HEK293T (cell line): ENCODE measurements around the gene CAMK2B.

Source experiments
- CTCF ChIA-PET: fragments of 350-600 bp; formaldehyde crosslinking; extraction: SDS; loops from one replicate; lab custom pipeline; 2021; ENCODE audit warnings: antibody characterized with exemption, inconsistent platforms; lab: Yijun Ruan, JAX
- POLR2A ChIA-PET: fragments of 350-600 bp; formaldehyde crosslinking; extraction: SDS; loops from one replicate; lab custom pipeline; 2020; ENCODE audit warnings: antibody characterized with exemption, inconsistent platforms; lab: Yijun Ruan, JAX
- DNase-seq: peaks from one replicate; pipeline ENCODE4 v3.0.0; 2012; ENCODE audit warnings: mixed read lengths; ENCODE audit errors: extremely low spot score
- ARNT ChIP-seq: fragments of 450-650 bp; IDR thresholded peaks from 2 replicates; pipeline ENCODE4 v1.6.1; 2017; ENCODE audit warnings: mild to moderate bottlenecking
- BHLHE40 ChIP-seq: fragments of 450-650 bp; IDR thresholded peaks from 2 replicates; pipeline ENCODE4 v1.6.1; 2016; ENCODE audit warnings: mild to moderate bottlenecking, moderate library complexity, borderline replicate concordance
- CTBP1 ChIP-seq: fragments of 450-650 bp; IDR thresholded peaks from 2 replicates; pipeline ENCODE4 v1.6.1; 2016; ENCODE audit warnings: borderline replicate concordance
- ELF4 ChIP-seq: fragments of 450-650 bp; IDR thresholded peaks from 2 replicates; pipeline ENCODE4 v1.6.1; 2017; ENCODE audit warnings: antibody characterized with exemption
- FOXA1 ChIP-seq: fragments of 450-650 bp; IDR thresholded peaks from 2 replicates; pipeline ENCODE4 v1.6.1; 2016; ENCODE audit warnings: mild to moderate bottlenecking
- FOXK2 ChIP-seq: fragments of 450-650 bp; IDR thresholded peaks from 2 replicates; pipeline ENCODE4 v1.6.1; 2016; ENCODE audit warnings: mild to moderate bottlenecking
- FOXM1 ChIP-seq: fragments of 450-650 bp; IDR thresholded peaks from 2 replicates; pipeline ENCODE4 v1.6.1; 2017; ENCODE audit warnings: mild to moderate bottlenecking, borderline replicate concordance
- HDGF ChIP-seq: fragments of 450-650 bp; IDR thresholded peaks from 2 replicates; pipeline ENCODE4 v1.6.1; 2017; ENCODE audit warnings: antibody characterized with exemption, borderline replicate concordance
- L3MBTL2 ChIP-seq: fragments of 450-650 bp; conservative IDR thresholded peaks from 2 replicates; pipeline ENCODE4 v1.6.1; 2016; ENCODE audit warnings: mild to moderate bottlenecking
- LEF1 ChIP-seq: fragments of 450-650 bp; IDR thresholded peaks from 2 replicates; pipeline ENCODE4 v1.6.1; 2017; ENCODE audit warnings: mild to moderate bottlenecking, borderline replicate concordance
- NFRKB ChIP-seq: fragments of 450-650 bp; IDR thresholded peaks from 2 replicates; pipeline ENCODE4 v1.6.1; 2016; ENCODE audit warnings: mild to moderate bottlenecking, moderate library complexity
- PKNOX1 ChIP-seq: fragments of 450-650 bp; IDR thresholded peaks from 2 replicates; pipeline ENCODE4 v1.6.1; 2016
- SP1 ChIP-seq: fragments of 450-650 bp; IDR thresholded peaks from 2 replicates; pipeline ENCODE4 v1.6.1; 2017
- SUZ12 ChIP-seq: fragments of 450-650 bp; IDR thresholded peaks from 2 replicates; pipeline ENCODE4 v1.6.1; 2016; ENCODE audit warnings: mild to moderate bottlenecking
- TARDBP ChIP-seq: fragments of 450-650 bp; IDR thresholded peaks from 2 replicates; pipeline ENCODE4 v1.6.1; 2016
- ZNF384 ChIP-seq: fragments of 450-650 bp; IDR thresholded peaks from 2 replicates; pipeline ENCODE4 v1.6.1; 2016

Gene CAMK2B

GRCh38 chr7:44225566-44226395 lies 99.6 kb downstream of the CAMK2B start:
- POLR2A ChIA-PET: no interaction called here
- DNase-seq: no peak
- CTCF ChIA-PET: no interaction called here
- TF ChIP-seq L3MBTL2 (no peak), SP1 (no peak), ZNF384 (no peak), NFRKB (no peak), FOXA1 (no peak), CTBP1 (no peak), LEF1 (no peak), TARDBP (no peak), SUZ12 (no peak), ELF4 (no peak), ARNT (no peak), FOXK2 (no peak)

- CTCF ChIA-PET: no interaction called here
- TF ChIP-seq CTBP1: no peak
- TF ChIP-seq PKNOX1: no peak
- TF ChIP-seq ELF4: no peak
- no peak for TF ChIP-seq LEF1
- POLR2A ChIA-PET: no interaction called here
- no peak for DNase-seq
These were observed 100.3 kb downstream of the CAMK2B start for GRCh38 chr7:44224974-44225565.

DNA sequence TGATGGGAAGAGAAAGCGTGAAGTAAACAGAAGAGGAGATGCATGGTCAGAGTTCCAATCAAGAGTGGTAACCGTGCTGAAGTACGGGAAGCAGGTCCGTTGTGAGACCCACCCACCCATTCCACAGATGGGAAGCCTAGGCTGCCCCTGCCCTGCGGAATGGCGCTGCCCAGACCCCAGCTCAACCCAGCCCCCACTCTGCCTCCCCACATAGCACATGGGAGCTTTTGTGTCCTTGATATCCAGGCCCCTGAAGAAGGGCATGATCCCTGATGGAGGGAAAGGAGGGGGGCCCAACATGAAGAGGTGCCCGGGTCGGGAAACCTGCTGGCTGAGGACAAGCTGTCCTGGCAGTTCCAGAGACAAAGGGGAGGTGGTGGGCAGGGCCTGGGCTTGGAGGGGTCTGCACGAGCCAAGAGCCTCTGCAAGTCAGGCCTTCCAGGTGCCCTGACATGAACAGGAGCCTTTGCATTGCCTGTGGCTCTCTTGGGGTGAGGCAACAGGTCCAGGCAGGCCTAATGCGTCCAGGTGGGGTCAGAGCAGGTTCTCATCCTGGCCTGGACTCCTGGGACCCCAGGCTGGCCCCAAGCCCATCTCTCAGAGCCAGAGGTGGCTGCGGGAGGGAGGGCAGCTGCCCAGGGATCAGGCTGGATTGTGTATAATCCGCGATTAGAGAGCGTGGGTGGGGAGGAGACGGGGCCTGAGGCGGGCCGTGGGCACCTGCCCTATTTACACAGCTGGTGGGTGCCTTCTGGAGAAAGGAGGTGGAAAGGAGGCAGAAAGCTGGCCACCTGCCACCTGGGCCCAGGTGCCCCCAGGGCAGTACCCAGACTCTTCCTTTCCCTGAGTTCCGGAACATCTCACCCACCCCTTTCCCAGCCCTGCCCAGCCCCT lies 101.1 kb downstream of the CAMK2B start:
- no peak for TF ChIP-seq BHLHE40
- no peak for DNase-seq
- POLR2A ChIA-PET: no interaction called here
- CTCF ChIA-PET: no interaction called here

- CTCF ChIA-PET: no interaction called here
- POLR2A ChIA-PET: no interaction called here
These were observed 101.9 kb downstream of the CAMK2B start for GRCh38 chr7:44223362-44224079.

GRCh38 chr7:44222776-44223261 lies 102.6 kb downstream of the CAMK2B start:
- ChIA-PET POLR2A (no interaction called here), CTCF (no interaction called here)
- no peak for TF ChIP-seq FOXM1
- no peak for TF ChIP-seq PKNOX1
- no peak for TF ChIP-seq L3MBTL2
- no peak for TF ChIP-seq FOXK2
- no peak for TF ChIP-seq ZNF384
- no peak for TF ChIP-seq BHLHE40
- no peak for DNase-seq

More at GRCh38 chr7:44223362-44224079, 101.9 kb downstream of the CAMK2B start:
- DNase-seq: no peak
- TF ChIP-seq ELF4 (no peak), L3MBTL2 (no peak), CTBP1 (no peak), FOXA1 (no peak)

DNA sequence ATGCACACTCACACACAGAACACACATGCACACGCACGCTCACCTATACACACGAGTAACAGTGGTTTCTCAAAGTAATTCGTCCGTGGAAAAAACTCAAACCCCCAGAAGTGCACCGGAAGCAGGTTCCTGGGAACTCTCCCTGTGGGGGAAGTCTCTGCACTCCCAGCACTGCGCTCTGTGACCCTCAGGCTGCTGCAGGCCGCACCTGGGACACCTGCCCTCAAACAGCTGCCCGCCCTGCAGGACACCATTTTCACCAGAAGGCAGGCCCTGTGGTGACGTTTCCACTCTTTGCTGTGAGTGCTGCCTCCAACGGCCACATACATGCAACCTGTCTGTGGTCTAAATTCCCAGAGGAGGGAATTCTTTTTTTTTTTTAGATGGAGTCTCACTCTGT lies 103.3 kb downstream of the CAMK2B start:
- DNase-seq: no peak
- ChIA-PET CTCF (interaction anchor here (1.3 kb wide), 1 partner anchor 32 kb away, joined by 3 read pairs; no protein-coding TSS in a partner anchor), POLR2A (no interaction called here)
- TF ChIP-seq FOXM1 (no peak), L3MBTL2 (no peak), PKNOX1 (no peak), FOXK2 (no peak), SUZ12 (no peak), BHLHE40 (no peak), CTBP1 (no peak), FOXA1 (no peak), ZNF384 (no peak), HDGF (no peak), SP1 (no peak), NFRKB (no peak), LEF1 (no peak), ELF4 (no peak)
